ENCODE measurements around the gene NFKBIE. TPM values are rescaled to one million over a fixed set of nuclear protein-coding genes. Genes with fewer than 3 reads are reported as not detected.

The NFKBIE gene
- polyA plus RNA-seq, 1 donor (not counting 4 experiments of a cell fraction or from before 2014, with no cell fraction given) = 7.3 TPM

GRCh38 chr6:44272999-44273566, 7.7 kb upstream of the NFKBIE start:
- Histone ChIP-seq H3K9me1 (ENCODE audit: control insufficient read depth, extremely low read depth, insufficient read depth, low read length) (no peaks in the 10 kb centered on the region), H3K4me3 (ENCODE audit: control insufficient read depth in 2 of 3, extremely low read depth in 1 of 3, insufficient read depth in 2 of 3, low read depth in 1 of 3, low read length in 3 of 3) (no peak overlapping the region), H3K79me2 (ENCODE audit: control insufficient read depth, insufficient read depth, low read length) (no peaks in the 10 kb centered on the region), H3K4me1 (ENCODE audit: control insufficient read depth, extremely low read depth, insufficient read depth, low read length) (peaks cover 7% of the 10 kb centered on the region), H2AFZ (ENCODE audit: control insufficient read depth, low read length) (no peak overlapping the region), H3K4me2 (ENCODE audit: control insufficient read depth, extremely low read depth, insufficient read depth, low read depth, low read length) (no peak overlapping the region), H3K27ac (ENCODE audit: control insufficient read depth, insufficient read depth, low read length) (no peak overlapping the region), H3K9ac (ENCODE audit: control insufficient read depth, extremely low read depth, insufficient read depth, low read length) (no peak overlapping the region), H3K36me3 (ENCODE audit: control insufficient read depth in 2 of 2, extremely low read depth in 1 of 2, insufficient read depth in 2 of 2, low read length in 2 of 2) (no peaks in the 10 kb centered on the region), H4K20me1 (ENCODE audit: control insufficient read depth, extremely low read depth, insufficient read depth, low read length) (peaks cover 3% of the 10 kb centered on the region), H3K9me3 (ENCODE audit: control insufficient read depth, low read depth, low read length) (no peaks in the 10 kb centered on the region), H3K27me3 (ENCODE audit: control insufficient read depth, extremely low read depth, insufficient read depth, low read length) (peaks cover 79% of the 10 kb centered on the region)
- dilution Hi-C loops (cut with MboI; ENCODE audit: extremely low pct_ligation_motif_present, low sequenced_read_pairs) = no loop called here
- FAIRE-seq (no peak), DNase-seq (ENCODE audit: low read depth, low spot score) (no peak)
- no peak for TF ChIP-seq CTCF (optimal IDR thresholded peaks at IDR 0.05 in 1 of 3, IDR thresholded peaks at IDR 0.05 in 1 of 3, conservative IDR thresholded peaks at IDR 0.05 in 1 of 3; ENCODE audit: extremely low read depth in 1 of 3, insufficient read depth in 2 of 3, low read length in 3 of 3)

- H3K4me1 ChIP-seq (ENCODE audit: control insufficient read depth, extremely low read depth, insufficient read depth, low read length) = peaks cover 7% of the 10 kb centered on the region
- no peaks in the 10 kb centered on the region for H3K36me3 ChIP-seq (ENCODE audit: control insufficient read depth in 2 of 2, extremely low read depth in 1 of 2, insufficient read depth in 2 of 2, low read length in 2 of 2)
- TF ChIP-seq EZH2 (IDR thresholded peaks at IDR 0.05; ENCODE audit: low read length) (no peak), CTCF (optimal IDR thresholded peaks at IDR 0.05 in 1 of 3, IDR thresholded peaks at IDR 0.05 in 1 of 3, conservative IDR thresholded peaks at IDR 0.05 in 1 of 3; ENCODE audit: extremely low read depth in 1 of 3, insufficient read depth in 2 of 3, low read length in 3 of 3) (no peak)
- no peak overlapping the region for H3K27ac ChIP-seq (ENCODE audit: control insufficient read depth, insufficient read depth, low read length)
- DNase-seq (ENCODE audit: low read depth, low spot score) (no peak), FAIRE-seq (no peak)
- no peak overlapping the region for H3K4me2 ChIP-seq (ENCODE audit: control insufficient read depth, extremely low read depth, insufficient read depth, low read depth, low read length)
- peaks cover 73% of the 10 kb centered on the region for H3K27me3 ChIP-seq (ENCODE audit: control insufficient read depth, extremely low read depth, insufficient read depth, low read length)
- H3K9me1 ChIP-seq (ENCODE audit: control insufficient read depth, extremely low read depth, insufficient read depth, low read length) = no peaks in the 10 kb centered on the region
- no peaks in the 10 kb centered on the region for H3K79me2 ChIP-seq (ENCODE audit: control insufficient read depth, insufficient read depth, low read length)
- H3K9ac ChIP-seq (ENCODE audit: control insufficient read depth, extremely low read depth, insufficient read depth, low read length) = no peak overlapping the region
- no peaks in the 10 kb centered on the region for H3K9me3 ChIP-seq (ENCODE audit: control insufficient read depth, low read depth, low read length)
- no peak overlapping the region for H2AFZ ChIP-seq (ENCODE audit: control insufficient read depth, low read length)
- dilution Hi-C loops (cut with MboI; ENCODE audit: extremely low pct_ligation_motif_present, low sequenced_read_pairs) = no loop called here
- H3K4me3 ChIP-seq (ENCODE audit: control insufficient read depth in 2 of 3, extremely low read depth in 1 of 3, insufficient read depth in 2 of 3, low read depth in 1 of 3, low read length in 3 of 3) = no peak overlapping the region
- peaks cover 3% of the 10 kb centered on the region for H4K20me1 ChIP-seq (ENCODE audit: control insufficient read depth, extremely low read depth, insufficient read depth, low read length)
These were observed 7.2 kb upstream of the NFKBIE start for GRCh38 chr6:44272529-44272928.
